Renal cortex interstitium (tissue), 11 donors: ENCODE results near the gene FBXW5. TPM values are rescaled to one million over a fixed set of nuclear protein-coding genes. Genes with fewer than 3 reads are reported as not detected.

Source experiments
- DNase-seq, 11 donors: peaks; one replicate each; pipeline ENCODE4 v3.0.0-alpha.2; 2013; ENCODE audit warnings: low read depth in 9 of 11, low spot score in 4 of 11; ENCODE audit errors: extremely low read depth in 1 of 11
- polyA plus RNA-seq, 3 donors: library from polyadenylated mRNA; unstranded; fragments of 120-200 nt; gene quantifications; one replicate each; pipeline ENCODE4 v1.2.1, GENCODE V29; 2013; ENCODE audit not compliant: insufficient read length in 3 of 3

The FBXW5 gene
- polyA plus RNA-seq, 3 donors: 33.7 to 58.7 (median 54.3) TPM

DNA sequence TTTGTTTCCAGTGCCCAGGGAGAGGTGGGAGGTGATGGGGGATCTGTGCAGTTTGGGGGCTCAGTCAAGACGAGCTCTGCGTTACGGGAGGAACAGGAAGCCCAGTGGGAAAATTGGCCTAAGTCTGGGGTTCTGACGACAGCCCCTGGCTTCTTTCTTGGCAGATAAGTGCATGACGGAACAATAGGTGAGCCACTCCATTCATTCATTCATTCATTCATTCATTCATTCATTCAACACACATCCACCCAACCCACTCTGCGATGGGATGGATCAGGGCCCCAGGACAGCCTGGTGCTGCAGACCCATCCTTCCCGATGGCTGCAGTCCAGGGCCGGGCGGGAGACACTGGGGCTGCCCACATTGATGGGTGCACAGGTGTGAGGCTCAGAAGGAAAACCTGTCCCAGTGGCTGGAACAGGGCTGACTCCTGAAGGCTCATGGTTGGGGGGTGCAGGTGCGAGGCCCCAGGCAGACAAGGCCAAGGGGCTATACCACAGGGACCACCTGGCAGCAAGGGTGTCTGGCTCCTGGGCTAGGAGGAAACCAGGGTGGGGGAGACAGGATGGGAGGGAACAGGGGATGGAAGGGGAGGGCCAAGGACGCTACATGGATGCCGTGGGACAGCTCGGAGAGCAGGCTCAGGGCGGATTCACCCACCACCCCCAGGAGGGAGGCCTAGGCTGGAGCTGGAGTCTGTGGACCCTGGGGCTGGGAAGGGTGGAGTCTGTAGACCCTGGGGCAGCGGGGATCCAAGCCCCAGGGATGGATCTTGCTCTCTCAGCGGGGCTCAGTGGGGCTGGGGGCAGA is 36.3 kb upstream of the FBXW5 start:
- DNase-seq: no peak

- no peak for DNase-seq
Observed at GRCh38 chr9:136979769-136980587, 35.4 kb upstream of the FBXW5 start.

DNA sequence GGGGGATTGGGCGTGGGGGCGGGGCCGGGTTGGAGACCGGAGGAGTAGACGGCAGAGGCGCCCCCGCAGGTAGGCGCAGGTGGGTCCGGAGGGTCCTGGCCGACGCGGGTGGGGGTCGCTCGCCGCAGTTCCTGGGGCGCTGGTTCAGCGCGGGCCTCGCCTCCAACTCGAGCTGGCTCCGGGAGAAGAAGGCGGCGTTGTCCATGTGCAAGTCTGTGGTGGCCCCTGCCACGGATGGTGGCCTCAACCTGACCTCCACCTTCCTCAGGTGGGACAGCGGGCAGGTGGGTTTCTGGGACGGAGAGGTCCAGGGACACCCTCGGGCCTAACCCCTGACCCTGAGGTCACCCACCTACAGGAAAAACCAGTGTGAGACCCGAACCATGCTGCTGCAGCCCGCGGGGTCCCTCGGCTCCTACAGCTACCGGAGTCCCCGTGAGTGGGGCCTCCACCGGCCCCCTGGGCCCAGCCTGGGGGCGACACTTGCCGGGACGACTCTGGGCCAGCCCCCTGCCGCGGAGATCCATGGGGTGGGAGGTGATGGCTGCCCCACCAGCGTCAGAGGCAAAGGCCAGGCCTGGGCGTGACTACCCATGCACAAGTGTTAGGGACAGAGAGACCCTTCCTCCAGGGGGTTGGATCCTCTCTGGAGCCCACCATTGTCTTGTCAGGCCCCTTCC is 34.5 kb upstream of the FBXW5 start:
- no peak for DNase-seq

DNA sequence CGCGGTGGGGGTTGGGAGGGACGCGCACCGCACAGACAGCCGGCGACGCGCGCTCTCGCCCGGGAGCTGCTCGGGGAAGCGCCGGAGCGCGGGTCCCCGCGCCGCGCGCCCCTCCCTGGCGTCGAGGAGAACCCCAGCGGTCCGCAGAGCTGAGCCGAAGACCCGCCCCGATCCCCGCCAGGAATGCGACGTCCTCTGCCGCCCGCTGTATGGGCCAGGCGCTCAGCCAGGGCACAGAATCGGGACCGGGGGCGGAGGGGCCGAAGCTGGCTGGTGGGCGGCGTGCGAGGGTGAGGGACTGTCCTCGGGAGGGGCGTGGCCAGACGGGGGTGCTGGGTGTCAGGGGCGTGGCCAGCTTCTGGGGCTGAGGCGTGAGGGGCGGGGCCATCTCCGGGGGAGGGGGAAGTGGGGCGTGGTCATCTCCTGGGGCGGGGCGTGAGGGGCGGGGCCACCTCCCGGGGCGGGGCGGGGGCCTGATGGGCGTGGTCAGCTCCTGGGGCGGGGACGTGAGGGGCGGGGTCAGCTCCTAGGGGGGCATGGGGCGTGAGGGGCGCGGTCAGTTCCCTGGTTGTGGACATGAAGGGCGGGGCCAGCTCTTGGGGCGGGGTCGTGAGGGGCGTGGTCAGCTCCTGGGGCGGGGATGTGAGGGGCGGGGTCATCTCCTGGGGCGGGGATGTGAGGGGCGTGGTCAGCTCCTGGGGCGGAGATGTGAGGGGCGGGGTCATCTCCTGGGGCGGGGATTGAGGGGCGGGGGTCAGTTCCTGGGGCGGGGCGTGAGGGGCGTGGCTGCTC is 33.7 kb upstream of the FBXW5 start:
- DNase-seq: peak in 3 of 11 donors; percentile 44 to 54 (median 49)

GRCh38 chr9:136977649-136978072 is 33.1 kb upstream of the FBXW5 start:
- no peak for DNase-seq

- DNase-seq: no peak
Observed at GRCh38 chr9:136977223-136977622, 32.7 kb upstream of the FBXW5 start, which contains the start of gene PTGDS. Gene PTGDS, plus strand, starts transcription at chr9:136977504. Its CDS starts 75 bp downstream, at chr9:136977579.

DNA sequence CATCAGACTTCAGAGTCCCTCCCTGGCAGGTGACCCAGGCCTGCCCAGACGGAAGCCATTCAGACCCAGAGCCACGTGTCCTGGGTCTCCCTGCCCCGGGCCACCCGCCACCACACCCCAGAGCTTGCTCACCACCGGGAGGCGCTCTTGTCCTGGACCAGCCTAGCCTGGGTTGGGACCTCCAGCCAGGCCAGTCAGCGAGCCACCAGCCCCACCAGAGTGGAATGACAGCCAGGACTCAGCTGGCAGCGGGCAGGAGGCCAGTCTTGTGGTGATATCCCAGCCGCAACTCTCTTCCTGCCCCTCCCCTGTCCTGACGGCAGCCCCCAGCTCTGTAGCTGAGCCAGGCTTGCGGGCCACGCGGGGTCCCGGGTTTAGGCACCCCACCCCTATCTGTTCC is 31.1 kb upstream of the FBXW5 start:
- DNase-seq: no peak

DNA sequence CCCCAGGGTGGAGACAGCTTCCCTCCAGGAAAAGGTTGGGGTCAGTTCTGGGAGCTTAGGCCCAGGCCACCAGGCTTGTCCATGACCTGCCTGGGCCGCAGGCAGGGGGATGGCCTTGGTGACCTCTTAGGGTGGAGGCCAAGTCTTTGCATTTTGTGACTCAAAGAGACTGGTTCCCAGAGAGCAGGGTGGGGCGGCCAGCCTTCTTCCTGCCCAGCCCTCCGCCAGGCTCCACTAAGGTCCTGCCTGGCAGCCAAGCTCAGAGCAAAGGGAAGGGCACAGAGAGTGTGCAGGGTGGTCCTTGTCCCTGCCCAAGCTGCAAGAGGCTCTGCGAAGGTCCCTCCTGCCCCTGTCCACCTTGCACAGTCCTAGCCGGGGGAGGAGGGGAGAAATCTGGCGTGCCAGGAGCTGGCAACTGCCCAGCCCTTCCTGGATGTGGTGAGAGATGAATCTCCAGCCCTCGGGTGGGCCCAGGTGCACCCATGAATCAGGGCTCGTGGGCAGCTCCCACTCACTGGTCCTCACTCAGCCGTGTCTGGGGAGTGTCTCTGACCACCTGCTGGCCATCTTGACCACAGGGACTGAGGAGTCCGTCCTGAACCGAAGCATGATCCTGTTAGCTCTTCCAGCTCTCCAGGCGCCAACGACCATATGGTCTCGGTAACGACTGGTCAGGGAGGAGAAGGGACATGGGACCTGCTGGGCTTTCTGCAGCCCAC is 30.4 kb upstream of the FBXW5 start:
- DNase-seq: no peak

DNA sequence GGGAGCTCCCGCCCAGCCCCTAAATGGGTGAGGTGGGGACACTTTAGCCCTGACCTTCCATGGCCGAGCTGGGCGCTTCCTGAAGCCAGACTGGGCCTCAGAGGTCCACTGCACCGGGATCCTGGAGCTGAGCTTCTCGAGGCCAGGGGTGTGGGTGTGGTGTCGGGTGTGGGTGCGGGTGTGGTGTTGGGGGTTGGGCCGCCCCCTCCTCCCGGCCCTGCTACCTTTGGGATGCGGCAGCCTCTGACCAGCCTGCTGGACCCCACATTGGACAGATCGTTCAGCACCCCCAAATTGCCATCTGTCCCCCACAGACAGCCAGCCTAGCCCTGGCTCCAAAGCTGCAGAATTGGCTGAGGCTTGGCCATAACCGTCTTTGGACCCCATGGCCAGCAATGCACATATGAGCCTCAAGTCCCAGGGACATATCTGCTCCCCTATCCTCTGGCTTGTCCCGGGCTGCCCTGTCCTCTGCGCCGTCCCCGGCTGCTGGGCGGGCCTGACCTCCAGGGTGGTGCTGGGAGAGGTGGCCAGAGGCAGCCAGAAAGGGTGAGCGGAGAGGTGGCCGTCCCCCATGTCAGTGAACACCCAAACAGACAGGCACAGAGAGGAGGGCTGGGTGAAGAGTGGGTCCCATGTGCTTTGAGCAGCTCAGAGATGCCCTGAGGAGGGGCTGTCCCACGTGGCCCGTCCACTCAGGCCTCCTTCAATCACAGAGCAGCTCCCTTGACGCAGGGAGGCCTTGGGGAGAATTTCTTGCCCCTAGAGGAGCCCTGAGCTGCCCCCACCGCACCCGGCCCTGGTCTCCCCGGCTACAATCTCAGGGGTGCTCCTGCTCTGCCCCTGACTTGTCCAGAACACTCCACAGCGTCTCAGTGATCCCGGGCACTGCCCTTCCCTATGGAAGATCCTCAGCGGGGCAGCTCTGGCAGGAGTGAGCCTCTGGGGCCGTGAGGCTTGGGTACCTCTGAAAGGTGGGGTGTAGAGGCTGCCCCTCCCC is 29.4 kb upstream of the FBXW5 start:
- DNase-seq: no peak

- no peak for DNase-seq
Observed at GRCh38 chr9:136972743-136973142, 28.2 kb upstream of the FBXW5 start.

GRCh38 chr9:136972335-136972734 is 27.8 kb upstream of the FBXW5 start:
- DNase-seq: no peak

DNA sequence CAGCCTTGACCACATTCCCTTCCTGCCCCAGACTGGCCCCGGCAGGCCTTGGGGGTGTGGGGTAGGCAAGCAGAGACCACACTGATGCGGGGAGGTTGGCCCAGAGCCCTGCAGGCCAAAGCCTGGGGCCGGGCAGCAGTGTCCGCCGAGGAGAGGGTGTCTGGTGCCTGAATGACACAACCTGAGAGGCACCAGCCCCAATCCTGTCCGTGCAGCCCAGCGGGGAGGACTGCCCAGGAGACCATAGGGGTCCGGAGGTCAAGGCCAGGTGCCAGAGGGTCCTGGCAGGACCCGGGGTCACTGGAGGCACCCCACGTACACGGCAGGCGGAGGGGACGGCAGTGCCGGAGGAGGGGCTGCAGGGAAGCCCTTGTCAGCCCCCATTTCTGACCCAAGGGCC is 27.2 kb upstream of the FBXW5 start:
- no peak for DNase-seq

DNA sequence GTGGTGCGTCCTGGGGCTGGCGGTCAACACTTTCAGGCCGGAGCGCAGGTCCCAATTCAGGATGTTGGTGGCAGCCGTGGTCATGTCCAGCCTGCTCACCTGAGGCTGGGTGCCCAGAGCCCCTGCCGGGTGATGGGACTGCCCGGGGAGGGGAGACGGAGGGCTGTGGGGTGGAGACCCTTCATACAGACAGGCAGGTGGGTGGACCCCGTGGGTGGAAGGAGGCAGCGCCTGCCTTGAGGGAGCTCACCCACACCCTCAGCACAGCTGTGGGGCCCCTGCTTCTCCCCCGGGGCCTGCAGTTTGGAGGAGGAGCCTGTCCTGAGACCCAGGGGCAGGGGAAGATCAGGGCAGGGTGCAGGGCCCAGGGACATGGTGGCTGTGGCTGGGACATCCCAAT is 25.8 kb upstream of the FBXW5 start:
- no peak for DNase-seq

DNA sequence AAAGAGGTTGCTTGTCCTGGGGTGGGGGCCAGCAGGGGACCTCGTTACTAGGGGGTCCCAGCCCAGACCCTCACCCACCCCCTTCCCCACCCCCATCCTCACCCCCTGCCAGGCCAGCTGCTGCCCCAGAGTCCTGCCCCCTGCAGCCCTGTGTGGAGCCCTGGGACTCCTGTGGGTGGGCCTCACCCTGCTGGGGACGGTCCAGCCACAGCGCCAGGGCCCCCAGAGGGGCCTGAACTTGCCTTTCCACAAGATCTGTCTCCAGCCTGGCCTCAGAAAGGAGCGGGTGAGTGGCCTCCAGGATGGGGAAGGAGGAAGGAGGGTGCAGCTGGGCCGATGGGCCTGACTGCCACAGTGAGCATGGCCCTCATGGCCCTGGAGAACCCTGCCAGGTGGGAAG is 25.2 kb upstream of the FBXW5 start:
- no peak for DNase-seq

DNA sequence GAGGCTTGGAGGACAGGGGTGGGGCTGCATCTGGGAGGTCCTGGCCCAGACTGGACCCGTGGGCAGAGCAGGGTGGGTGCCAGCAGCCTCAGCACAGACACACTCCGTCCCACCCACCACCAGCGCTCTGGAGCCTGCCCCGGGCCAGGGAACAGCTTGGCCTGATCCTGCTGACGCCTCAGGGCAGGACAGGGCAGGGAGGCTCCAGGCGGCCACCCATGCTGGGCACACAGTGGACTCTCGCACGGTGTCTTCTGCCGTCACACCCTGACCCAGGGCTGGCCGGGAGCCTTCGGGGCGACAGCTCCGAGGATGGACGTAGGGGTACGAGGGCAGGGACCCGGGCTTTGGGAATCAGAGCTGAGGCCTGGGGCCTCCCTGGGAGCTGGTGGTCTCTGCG is 24.6 kb upstream of the FBXW5 start:
- no peak for DNase-seq

DNA sequence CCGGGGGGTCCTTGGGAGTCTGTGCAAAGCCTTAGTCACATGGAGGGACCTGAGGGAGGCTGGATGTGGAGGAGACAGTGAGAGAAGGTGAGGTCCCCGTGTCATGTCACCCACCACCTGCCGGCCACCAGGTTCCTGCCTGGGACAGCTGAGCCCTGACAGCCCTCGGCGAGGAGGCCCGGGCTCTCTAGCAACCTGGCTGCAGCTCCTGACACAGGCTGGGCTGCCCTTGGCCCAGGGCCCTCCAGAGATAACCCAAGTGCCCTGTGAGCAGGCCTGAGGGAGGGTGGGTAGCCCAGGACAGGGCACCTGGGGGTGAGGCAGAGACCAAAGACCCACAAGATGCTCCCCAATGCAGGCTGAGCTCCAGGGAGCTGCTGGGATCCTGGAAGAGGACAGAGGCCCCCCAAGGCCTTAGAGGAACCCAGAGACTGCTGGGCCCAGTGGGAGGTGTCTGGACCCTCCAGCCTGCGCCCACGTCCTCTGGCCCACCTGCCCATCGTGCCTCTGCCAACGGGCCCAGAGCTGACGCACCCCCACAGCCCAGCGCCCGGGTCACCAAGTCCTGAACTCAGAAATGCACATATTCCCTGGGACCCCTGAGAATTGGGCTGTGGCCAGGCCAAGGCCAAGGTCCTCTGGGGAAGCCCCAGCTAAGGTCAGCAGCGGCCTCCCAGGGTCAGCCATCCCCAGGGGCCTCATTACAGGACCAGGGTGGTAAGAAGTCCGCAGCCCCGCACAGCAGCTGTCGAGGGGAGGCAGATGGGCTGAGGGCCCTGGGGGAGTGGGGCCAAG is 24.0 kb upstream of the FBXW5 start:
- DNase-seq: no peak
